Measurements from ENCODE around the gene SLC17A7. TPM values are rescaled to one million over a fixed set of nuclear protein-coding genes. Genes with fewer than 3 reads are reported as not detected.

Gene SLC17A7
- total and polyA plus RNA-seq, 9 of the 15 experiments (the other 6 are each of a cell fraction or from before 2014, with no cell fraction given): 1.1 to 15.7 (median 2.4) TPM

DNA sequence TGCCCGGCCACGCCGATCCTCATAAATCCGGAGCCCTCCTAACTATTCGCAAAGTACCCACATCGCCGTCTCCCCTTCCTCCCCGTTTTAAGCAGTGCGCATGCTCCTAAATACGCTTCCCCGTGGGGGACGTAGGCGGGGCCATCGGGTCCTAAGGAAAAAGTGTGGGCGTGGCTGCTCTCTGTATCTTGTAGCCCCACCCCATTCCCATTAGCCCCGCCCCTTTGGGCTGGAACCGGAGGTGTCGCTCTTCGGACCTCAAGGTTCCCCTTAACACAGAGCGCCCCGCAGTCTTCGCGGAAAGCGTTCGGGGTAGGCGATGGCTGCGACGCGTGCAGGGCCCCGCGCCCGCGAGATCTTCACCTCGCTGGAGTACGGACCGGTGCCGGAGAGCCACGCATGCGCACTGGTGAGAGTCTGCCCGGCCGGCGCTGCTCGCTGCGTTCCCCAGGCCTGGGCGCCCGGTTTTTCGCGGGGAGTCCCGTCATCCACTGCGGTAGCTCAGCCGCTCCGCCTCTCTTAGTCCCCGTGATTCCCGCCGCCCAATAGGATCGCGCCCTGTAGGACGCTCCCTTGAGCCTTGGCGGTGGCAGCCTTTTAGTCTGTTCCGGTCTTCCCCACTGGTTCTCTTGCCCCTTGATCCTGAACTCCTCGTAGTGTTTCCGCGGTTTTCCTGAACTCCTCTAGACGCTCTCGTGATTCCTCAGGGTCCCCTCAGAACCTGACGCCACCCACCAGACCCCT is 11.9 kb upstream of the SLC17A7 start, which contains the start of gene ALDH16A1 (continued):
- TF ChIP-seq, protein P1, sequence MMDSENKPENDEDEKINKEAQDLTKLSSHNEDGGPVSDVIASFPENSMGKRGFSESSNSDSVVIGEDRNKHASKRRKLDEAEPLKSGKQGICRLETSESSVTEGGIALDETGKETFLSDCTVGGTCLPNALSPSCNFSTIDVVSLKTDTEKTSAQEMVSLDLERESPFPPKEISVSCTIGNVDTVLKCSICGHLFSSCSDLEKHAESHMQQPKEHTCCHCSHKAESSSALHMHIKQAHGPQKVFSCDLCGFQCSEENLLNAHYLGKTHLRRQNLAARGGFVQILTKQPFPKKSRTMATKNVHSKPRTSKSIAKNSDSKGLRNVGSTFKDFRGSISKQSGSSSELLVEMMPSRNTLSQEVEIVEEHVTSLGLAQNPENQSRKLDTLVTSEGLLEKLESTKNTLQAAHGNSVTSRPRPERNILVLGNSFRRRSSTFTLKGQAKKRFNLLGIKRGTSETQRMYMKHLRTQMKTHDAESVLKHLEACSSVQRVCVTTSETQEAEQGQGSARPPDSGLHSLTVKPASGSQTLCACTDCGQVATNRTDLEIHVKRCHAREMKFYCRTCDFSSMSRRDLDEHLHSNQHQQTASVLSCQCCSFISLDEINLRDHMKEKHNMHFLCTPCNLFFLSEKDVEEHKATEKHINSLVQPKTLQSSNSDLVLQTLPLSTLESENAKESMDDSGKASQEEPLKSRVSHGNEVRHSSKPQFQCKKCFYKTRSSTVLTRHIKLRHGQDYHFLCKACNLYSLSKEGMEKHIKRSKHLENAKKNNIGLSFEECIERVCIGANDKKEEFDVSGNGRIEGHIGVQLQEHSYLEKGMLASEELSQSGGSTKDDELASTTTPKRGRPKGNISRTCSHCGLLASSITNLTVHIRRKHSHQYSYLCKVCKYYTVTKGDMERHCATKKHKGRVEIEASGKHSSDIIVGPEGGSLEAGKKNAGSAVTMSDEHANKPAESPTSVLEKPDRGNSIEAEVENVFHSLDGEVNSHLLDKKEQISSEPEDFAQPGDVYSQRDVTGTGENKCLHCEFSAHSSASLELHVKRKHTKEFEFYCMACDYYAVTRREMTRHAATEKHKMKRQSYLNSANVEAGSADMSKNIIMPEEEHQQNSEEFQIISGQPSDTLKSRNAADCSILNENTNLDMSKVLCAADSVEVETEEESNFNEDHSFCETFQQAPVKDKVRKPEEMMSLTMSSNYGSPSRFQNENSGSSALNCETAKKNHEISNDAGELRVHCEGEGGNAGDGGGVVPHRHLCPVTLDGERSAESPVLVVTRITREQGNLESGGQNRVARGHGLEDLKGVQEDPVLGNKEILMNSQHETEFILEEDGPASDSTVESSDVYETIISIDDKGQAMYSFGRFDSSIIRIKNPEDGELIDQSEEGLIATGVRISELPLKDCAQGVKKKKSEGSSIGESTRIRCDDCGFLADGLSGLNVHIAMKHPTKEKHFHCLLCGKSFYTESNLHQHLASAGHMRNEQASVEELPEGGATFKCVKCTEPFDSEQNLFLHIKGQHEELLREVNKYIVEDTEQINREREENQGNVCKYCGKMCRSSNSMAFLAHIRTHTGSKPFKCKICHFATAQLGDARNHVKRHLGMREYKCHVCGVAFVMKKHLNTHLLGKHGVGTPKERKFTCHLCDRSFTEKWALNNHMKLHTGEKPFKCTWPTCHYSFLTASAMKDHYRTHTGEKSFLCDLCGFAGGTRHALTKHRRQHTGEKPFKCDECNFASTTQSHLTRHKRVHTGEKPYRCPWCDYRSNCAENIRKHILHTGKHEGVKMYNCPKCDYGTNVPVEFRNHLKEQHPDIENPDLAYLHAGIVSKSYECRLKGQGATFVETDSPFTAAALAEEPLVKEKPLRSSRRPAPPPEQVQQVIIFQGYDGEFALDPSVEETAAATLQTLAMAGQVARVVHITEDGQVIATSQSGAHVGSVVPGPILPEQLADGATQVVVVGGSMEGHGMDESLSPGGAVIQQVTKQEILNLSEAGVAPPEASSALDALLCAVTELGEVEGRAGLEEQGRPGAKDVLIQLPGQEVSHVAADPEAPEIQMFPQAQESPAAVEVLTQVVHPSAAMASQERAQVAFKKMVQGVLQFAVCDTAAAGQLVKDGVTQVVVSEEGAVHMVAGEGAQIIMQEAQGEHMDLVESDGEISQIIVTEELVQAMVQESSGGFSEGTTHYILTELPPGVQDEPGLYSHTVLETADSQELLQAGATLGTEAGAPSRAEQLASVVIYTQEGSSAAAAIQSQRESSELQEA (IDR thresholded peaks at IDR 0.05; ENCODE audit: low read depth): no peak
- TF ChIP-seq, protein P2, sequence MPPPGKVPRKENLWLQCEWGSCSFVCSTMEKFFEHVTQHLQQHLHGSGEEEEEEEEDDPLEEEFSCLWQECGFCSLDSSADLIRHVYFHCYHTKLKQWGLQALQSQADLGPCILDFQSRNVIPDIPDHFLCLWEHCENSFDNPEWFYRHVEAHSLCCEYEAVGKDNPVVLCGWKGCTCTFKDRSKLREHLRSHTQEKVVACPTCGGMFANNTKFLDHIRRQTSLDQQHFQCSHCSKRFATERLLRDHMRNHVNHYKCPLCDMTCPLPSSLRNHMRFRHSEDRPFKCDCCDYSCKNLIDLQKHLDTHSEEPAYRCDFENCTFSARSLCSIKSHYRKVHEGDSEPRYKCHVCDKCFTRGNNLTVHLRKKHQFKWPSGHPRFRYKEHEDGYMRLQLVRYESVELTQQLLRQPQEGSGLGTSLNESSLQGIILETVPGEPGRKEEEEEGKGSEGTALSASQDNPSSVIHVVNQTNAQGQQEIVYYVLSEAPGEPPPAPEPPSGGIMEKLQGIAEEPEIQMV (tag; conservative IDR thresholded peaks at IDR 0.05; ENCODE audit: low read depth): no peak
- TF ChIP-seq CHD4 (IDR thresholded peaks at IDR 0.05; ENCODE audit: insufficient read depth, insufficient replicate concordance, low read depth, low read length, poor library complexity, severe bottlenecking): peak; percentile 6
- no peak for TF ChIP-seq ZNF121 (CRISPR knock-in tag; conservative IDR thresholded peaks at IDR 0.05)
- peak; percentile 71 for TF ChIP-seq NFYB (IDR thresholded peaks at IDR 0.05; ENCODE audit: extremely low read depth, insufficient read length)
- TF ChIP-seq, protein P3, sequence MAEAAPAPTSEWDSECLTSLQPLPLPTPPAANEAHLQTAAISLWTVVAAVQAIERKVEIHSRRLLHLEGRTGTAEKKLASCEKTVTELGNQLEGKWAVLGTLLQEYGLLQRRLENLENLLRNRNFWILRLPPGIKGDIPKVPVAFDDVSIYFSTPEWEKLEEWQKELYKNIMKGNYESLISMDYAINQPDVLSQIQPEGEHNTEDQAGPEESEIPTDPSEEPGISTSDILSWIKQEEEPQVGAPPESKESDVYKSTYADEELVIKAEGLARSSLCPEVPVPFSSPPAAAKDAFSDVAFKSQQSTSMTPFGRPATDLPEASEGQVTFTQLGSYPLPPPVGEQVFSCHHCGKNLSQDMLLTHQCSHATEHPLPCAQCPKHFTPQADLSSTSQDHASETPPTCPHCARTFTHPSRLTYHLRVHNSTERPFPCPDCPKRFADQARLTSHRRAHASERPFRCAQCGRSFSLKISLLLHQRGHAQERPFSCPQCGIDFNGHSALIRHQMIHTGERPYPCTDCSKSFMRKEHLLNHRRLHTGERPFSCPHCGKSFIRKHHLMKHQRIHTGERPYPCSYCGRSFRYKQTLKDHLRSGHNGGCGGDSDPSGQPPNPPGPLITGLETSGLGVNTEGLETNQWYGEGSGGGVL (CRISPR knock-in tag; IDR thresholded peaks at IDR 0.05): no peak
